Smooth muscle cell (in vitro differentiated cells): Measurements from ENCODE around the gene FOXN3. TPM values are rescaled to one million over a fixed set of nuclear protein-coding genes. Genes with fewer than 3 reads are reported as not detected.

ENCODE experiments used
- DNase-seq: peaks from one replicate; lab custom pipeline; 2025; ENCODE audit not compliant: unreplicated experiment; lab: John Stamatoyannopoulos, UW
- H2AFZ ChIP-seq: fragments of 200-600 bp; sonication (generic); 2 replicates; pipeline ENCODE4 v1.6.0; 2016; ENCODE audit warnings: antibody characterized with exemption, low read depth, mild to moderate bottlenecking
- H3F3A ChIP-seq: fragments of 200-600 bp; sonication (generic); 2 replicates; pipeline ENCODE4 v1.6.0; 2017; ENCODE audit warnings: antibody characterized with exemption, low read depth
- H3K27ac ChIP-seq: fragments of 200-600 bp; sonication (generic); 2 replicates; pipeline ENCODE4 v1.5.1; 2016; ENCODE audit warnings: low read depth, mild to moderate bottlenecking
- H3K27me3 ChIP-seq: fragments of 200-600 bp; sonication (generic); 2 replicates; pipeline ENCODE4 v1.6.1; 2016; ENCODE audit warnings: low read depth, mild to moderate bottlenecking
- H3K36me3 ChIP-seq: fragments of 200-600 bp; sonication (generic); 2 replicates; pipeline ENCODE4 v1.5.1; 2016; ENCODE audit warnings: low read depth
- H3K4me1 ChIP-seq: fragments of 200-600 bp; sonication (generic); 2 replicates; pipeline ENCODE4 v1.5.1; 2016; ENCODE audit warnings: low read depth
- H3K4me2 ChIP-seq: fragments of 200-600 bp; sonication (generic); 2 replicates; pipeline ENCODE4 v1.6.0; 2016; ENCODE audit warnings: mild to moderate bottlenecking
- H3K4me3 ChIP-seq: fragments of 200-600 bp; sonication (generic); 2 replicates; pipeline ENCODE4 v1.5.1; 2016; ENCODE audit warnings: mild to moderate bottlenecking
- H3K79me2 ChIP-seq: fragments of 200-600 bp; sonication (generic); 2 replicates; pipeline ENCODE4 v1.6.0; 2016; ENCODE audit warnings: low read depth, mild to moderate bottlenecking
- H3K9ac ChIP-seq: fragments of 200-600 bp; sonication (generic); 2 replicates; pipeline ENCODE4 v1.6.0; 2016; ENCODE audit warnings: low read depth
- H3K9me3 ChIP-seq: fragments of 200-600 bp; sonication (generic); replicated peaks from 2 replicates; pipeline ENCODE4 v1.5.1; 2016; ENCODE audit warnings: low read depth
- H4K20me1 ChIP-seq: fragments of 200-600 bp; sonication (generic); 2 replicates; pipeline ENCODE4 v1.6.0; 2016; ENCODE audit warnings: low read depth
- WGBS: methylation state at CpG from one replicate; pipeline ENCODE4 v1.1.7; 2016; ENCODE audit warnings: low lambda C conversion rate; 5-methylcytosine and 5-hydroxymethylcytosine counted together
- polyA plus RNA-seq: library from polyadenylated mRNA; unstranded; fragments of >200 nt; fragmentation: Nextera tagmentation; extraction: Ambion mirVana; gene quantifications from 2 replicates; pipeline ENCODE4 v1.2.1, GENCODE V29; 2016
- total RNA-seq: library from RNA; depleted of rRNA; stranded (reverse); fragments of >200 nt; gene quantifications from 2 replicates; pipeline ENCODE4 v1.2.3, GENCODE V29; 2014
- TF ChIP-seq, protein P1 (sequence below): fragments of 200-600 bp; sonication (generic); IDR thresholded peaks from 2 replicates; pipeline ENCODE4 v1.5.1; 2017; ENCODE audit warnings: borderline replicate concordance, mild to moderate bottlenecking, antibody characterized with exemption; ENCODE audit not compliant: insufficient read depth, poor library complexity, severe bottlenecking

FOXN3 gene
- total and polyA plus RNA-seq, 2 experiments from 2014 or later: 24.5 to 31.5 TPM

- Histone ChIP-seq H3K4me2 (no peak overlapping the region), H2AFZ (no peak overlapping the region), H4K20me1 (peaks cover 45% of the 10 kb centered on the region), H3K4me1 (no peaks in the 10 kb centered on the region), H3K9ac (no peak overlapping the region), H3F3A (no peaks in the 10 kb centered on the region), H3K4me3 (no peak overlapping the region), H3K36me3 (no peaks in the 10 kb centered on the region), H3K27me3 (no peaks in the 10 kb centered on the region), H3K9me3 (no peaks in the 10 kb centered on the region), H3K27ac (no peak overlapping the region), H3K79me2 (peaks cover 49% of the 10 kb centered on the region)
- WGBS: 95% methylated on average over 14 of the region's 14 CpGs
- TF ChIP-seq, protein P1, sequence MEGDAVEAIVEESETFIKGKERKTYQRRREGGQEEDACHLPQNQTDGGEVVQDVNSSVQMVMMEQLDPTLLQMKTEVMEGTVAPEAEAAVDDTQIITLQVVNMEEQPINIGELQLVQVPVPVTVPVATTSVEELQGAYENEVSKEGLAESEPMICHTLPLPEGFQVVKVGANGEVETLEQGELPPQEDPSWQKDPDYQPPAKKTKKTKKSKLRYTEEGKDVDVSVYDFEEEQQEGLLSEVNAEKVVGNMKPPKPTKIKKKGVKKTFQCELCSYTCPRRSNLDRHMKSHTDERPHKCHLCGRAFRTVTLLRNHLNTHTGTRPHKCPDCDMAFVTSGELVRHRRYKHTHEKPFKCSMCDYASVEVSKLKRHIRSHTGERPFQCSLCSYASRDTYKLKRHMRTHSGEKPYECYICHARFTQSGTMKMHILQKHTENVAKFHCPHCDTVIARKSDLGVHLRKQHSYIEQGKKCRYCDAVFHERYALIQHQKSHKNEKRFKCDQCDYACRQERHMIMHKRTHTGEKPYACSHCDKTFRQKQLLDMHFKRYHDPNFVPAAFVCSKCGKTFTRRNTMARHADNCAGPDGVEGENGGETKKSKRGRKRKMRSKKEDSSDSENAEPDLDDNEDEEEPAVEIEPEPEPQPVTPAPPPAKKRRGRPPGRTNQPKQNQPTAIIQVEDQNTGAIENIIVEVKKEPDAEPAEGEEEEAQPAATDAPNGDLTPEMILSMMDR: no peak
- DNase-seq: no peak
These were observed 33.9 kb downstream of the FOXN3 start for GRCh38 chr14:89382901-89383845.

- Histone ChIP-seq H2AFZ (no peak overlapping the region), H3K4me3 (no peak overlapping the region), H3K9me3 (no peaks in the 10 kb centered on the region), H4K20me1 (peaks cover 42% of the 10 kb centered on the region), H3K79me2 (peaks cover 44% of the 10 kb centered on the region), H3K9ac (no peak overlapping the region), H3K4me1 (no peaks in the 10 kb centered on the region), H3K4me2 (no peak overlapping the region), H3K36me3 (no peaks in the 10 kb centered on the region), H3K27me3 (no peaks in the 10 kb centered on the region), H3F3A (no peaks in the 10 kb centered on the region), H3K27ac (no peak overlapping the region)
- 98% methylated on average over 5 of the region's 5 CpGs for WGBS
- DNase-seq: no peak
- TF ChIP-seq, protein P1: no peak
These were observed 34.5 kb downstream of the FOXN3 start for GRCh38 chr14:89382487-89382886.

- DNase-seq: no peak
- Histone ChIP-seq H3K9ac (no peak overlapping the region), H4K20me1 (peaks cover 23% of the 10 kb centered on the region), H3K9me3 (no peaks in the 10 kb centered on the region), H2AFZ (no peak overlapping the region), H3K4me3 (no peak overlapping the region), H3K36me3 (no peaks in the 10 kb centered on the region), H3K79me2 (peaks cover 44% of the 10 kb centered on the region), H3K4me1 (no peaks in the 10 kb centered on the region), H3F3A (no peaks in the 10 kb centered on the region), H3K27me3 (no peaks in the 10 kb centered on the region), H3K27ac (no peak overlapping the region), H3K4me2 (no peak overlapping the region)
- TF ChIP-seq, protein P1: no peak
- WGBS: over 99% methylated on average over 16 of the region's 16 CpGs
These were observed 36.9 kb downstream of the FOXN3 start for GRCh38 chr14:89379891-89380820.
